ENCODE results near the gene MIAT.
"Not testable (repeated sequence)": the region's sequence is repeated elsewhere in the genome, so short reads cannot be mapped to it uniquely, and the experiment has no call there.

The MIAT gene

DNA sequence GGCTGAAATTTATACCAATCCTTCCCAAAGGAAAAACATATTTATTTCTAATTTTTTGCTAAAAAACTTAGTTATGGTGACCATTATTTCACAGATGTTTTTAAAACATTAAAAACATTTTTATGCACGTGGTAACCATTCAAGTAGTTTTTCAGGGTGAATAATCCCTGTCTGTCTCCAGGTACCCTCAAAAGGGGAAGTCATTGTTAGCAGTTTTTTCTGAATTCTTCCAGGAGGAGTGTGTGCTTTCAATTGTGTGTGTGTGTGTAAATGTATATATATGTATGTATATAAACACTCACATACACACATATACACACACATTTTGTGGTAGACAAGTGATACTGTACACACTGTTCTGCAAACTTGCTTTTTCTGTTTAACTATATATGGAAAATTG, 43.9 kb downstream of the MIAT start:
- DNase-seq = no peak

DNA sequence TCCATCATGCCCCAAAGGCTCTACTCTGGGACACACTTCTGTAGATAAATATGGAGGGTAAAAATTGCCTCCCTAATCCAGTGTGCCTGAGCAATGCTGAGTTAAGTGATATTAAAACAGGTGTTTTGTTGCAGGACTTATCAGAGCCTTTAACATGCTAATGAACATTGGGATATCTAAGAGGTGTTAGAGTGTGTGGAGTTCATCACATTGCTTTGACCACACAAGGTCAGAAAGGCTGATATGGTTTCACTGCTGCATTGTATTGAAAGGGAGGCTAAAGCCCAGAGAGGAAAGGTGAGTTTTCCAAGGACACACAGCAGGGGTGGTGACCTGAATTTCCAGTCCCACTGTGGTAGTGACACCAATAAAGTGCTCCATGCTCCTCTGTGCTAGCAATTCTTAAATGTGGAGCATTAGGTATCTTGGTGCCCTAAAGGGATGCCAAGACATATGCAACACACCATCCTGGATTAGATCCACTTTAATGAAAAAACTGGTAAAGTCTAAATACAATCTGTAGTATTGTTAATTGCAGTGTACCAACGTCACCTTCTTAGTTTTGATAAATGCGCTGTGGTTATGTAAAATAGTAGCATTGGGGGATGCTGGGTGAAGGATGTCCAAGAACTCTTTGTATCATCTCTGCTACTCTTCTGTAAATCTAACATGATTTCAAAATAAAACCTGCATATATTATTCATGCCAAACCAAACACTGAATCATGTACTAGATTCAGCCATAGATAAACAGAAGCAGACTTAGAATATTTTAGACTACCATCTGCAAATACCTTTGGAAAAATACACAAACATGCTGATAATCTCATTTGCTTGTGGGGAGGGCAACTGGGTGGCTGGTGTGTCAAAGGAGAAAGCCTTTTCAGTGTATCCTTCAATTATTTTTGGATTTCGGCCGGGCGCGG, 45.8 kb downstream of the MIAT start:
- no peak for DNase-seq

DNA sequence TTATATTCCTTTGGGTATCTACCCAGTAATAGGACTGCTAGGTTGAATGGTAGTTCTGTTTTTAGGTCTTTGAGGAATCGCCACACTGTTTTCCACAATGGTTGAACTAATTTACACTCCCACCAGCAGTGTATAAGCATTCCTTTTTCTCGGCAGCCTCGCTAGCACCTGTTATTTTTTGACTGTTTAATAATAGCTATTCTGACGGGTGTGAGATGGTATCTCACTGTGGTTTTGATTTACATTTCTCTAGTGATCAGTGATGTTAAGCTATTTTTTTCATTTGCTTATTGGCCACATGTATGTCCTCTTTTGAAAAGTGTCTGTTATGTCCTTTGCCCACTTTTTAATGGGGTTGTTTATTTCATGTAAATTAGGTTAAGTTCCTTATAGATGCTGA, 48.0 kb downstream of the MIAT start:
- DNase-seq = not testable (repeated sequence)

DNA sequence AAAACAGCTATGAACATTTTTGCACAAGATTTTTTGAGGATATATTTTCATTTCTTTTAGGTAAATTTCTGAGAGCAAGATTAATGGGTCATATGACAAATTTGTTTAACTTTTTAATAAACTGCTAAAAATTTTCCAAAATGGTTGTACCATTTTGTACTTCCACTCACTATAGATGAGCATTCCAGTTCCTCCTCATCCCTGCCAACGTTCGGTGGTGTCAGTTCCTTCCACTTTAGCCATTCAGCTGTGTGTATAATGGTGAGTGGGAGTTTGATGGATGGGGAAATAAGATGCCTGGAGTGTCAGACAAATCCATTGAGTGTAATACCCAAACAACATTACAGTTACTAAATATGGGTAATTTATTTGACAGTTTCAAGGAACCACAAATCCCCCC, 49.7 kb downstream of the MIAT start:
- no peak for DNase-seq

DNA sequence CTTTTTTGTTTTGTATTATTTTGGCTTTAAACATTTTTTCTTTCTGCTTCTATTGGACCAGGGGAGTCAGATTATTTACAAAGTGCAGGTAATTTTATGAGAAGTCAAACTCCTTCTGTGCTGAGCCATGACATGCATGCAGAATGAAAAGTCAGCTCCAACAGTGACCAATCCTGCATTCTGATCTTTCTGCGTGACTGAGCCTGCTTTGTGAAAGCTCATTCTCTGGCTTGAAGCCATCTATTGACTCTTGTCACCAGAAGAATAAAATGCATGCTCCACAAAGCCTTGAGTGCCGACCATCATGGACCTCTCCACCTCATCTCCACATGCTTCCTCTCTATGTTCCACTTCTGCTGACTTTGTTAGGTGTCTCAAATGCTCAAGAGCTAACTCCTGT, 50.2 kb downstream of the MIAT start:
- DNase-seq = no peak

DNA sequence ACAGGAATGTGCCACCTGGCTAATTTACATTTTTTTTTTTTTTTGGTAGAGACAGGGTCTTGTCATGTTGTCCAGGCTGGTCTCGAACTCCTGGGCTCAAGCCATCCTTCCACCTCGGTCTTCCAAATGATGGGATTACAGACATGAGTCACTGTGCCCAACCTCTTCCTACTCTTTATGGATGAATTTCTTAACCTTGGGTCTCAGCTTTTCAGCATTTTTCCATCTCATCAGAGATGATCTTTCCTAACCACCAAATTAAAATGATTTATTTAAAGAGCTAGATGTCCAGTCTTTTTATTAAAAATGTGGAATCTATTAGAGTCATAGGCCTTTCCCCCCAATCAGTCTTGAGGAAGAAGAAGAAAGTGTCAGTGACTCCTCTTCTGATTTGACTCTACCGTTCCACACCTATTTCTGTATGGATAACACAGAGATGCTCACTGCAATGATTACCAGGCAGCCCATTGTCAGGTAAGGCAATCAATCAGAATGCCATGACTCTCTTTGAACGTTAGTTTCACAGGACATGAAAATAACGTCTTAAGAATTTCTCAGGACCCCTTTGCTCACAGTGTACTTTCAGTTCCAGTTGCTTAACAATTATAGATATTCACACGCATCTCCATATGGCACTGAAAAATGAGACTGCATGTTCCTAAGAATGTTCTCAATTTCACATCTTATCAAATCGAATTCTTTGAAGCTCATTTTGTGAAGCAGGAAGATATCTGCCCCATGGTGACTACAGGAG, 51.0 kb downstream of the MIAT start:
- DNase-seq = no peak

DNA sequence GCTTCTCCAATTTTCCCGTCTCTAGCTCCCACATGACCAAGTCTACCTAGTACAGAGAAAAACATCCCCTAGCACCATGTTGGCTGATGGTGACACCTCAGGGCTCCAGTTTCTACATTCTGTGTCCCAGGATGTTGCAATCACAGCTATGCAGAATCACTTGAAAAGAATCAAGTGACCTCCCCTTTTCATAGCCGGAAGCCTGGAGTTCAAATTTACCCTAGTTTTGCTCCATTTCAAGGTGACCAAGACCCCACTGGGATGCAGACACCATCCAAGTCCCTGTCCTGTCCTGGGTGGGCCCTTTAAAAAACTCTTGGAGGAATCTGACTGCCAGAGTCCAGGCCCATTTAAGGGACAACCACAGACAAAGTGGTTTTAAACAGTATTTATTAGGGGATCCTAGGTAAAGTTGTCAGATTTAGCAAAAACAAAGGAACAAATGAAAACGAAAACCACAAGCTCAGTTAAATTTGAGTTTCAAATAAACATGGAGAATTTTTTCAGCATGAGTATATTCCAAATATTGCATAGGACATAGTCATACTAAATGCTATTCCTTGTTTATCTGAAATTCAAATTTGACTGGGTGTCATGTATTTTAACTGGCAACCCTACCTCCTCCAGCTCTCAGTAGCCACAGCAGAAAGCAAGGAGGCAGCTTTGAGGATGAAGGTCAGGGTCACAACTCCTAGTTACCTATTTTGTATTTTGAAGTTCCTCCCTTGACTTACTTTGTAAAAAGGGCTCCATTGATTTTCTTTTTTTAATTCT, 52.4 kb downstream of the MIAT start:
- DNase-seq = no peak

DNA sequence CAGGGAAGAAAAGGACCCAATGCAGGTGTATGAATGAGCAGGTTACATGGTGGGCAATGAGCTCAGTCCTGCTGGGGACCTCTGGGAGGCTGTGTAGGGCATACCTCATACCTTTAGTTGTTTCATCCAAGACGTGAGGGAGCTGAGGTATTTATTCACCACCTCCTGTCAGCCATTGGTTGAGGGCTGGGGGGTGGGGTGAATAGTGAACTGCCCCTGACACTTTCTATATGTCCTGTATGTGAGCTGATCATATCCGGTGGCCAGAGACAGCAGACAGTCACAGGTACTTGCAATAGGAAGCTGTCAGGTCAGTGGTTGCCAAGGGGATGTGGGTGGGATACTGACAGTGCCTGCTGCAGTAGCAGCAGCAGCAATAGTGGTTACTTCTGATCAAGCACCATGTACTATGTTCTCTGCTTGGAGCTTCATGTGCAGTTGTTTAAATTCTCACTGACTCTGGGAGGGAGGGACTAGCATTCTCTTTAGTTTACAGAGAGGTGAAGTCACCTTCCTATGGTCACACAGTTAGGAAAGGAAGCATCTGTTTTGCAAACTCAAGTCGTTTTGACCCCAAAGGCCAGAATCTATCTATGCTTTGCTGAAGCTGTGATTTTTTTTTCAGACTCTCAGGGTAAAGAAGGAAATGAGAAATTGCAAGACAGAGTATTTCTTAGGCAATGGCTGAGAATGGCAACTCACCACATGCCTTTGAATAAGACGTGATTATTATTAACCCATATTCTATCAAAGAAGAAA, 54.0 kb downstream of the MIAT start:
- no peak for DNase-seq

DNA sequence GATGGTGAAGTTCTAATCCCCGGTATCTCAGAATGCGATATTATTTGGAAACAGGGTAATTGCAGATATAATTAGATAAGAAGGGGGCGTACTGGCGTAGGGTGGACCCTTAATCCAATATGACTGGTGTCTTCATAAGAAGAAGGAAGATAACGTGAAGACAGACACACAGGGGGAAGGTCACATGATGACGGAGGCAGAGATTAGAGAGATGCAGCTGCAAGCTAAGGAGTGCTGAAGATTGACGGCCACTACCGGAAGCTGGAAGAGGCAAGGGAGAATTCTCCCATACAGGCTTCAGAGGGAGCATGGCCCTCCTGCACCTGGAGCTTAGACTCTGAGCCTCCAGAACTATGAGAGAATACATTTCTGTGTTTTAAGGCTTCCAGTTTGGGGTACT, 54.8 kb downstream of the MIAT start:
- DNase-seq = no peak

DNA sequence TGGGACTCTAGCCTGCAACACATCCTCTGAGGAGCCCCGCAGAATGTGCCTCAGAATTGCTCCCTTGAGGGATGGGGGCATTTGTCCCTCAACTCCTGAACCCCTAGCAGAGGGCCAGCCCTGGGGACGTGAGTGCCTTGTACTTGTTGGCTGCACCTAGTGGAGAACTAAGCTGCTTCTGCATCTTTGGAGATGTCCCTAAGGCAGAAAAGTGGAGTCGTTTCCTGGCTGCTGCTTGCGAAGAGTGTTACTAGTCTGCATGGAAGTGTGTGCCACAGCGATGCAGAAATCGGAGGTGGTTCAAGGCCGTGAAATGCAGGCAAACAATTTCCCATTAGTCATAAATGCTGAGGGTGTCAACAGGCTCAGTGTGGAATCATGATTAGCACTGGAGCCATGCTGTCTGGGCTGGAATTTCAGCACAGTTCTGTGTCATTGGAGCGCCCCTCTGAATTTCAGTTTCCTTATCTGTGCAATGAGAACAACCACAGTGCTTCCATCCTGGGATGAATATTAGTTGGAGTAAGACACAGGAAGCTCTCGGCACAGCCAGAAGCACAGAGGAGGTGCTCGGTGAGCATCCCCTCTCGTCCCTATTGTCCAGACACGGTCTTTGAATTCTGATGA, 56.5 kb downstream of the MIAT start:
- no peak for DNase-seq

DNA sequence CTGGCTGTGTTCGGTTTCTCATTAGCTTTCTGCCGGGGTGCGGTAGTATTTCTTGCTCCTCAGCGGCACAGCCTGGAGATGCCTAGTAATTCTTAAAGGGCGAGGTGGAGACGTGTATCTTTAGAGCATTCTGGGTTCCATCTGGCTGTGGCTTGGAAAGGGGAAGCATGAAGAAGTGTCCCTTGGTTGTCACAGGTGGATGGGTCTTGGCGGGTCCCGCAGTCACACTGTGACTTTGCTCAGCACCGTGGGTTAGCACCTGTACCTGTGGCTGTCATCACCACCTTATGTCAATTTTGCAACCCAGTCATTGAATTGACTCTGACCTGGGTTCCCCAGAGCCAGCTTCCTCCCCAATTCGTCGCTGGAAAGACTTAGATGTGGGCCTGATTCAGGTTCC, 57.6 kb downstream of the MIAT start:
- no peak for DNase-seq

DNA sequence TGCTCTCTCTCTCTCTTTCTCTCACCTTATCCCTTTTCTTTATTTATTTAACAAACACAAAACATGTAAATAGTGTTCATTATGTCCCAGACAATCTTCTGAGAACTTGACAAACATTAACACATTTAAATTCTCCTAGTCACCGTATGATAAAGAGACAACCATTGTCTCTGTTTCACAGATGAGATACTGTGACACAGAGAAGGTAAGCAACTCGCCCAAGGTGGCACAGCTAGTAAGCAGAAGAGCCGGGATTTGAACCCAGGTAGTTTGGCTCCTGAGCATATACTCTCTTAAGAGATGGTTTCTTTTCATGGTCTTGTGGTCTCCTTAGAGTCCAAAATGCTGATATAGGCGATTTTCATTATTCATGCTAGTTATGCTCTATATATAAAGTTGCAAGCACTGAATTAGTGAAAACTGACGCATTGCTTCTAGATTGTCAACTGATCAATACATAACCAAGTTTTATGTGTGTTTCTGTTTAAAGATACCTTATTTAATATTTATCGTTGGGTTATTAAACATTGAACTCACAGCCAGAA, 58.1 kb downstream of the MIAT start:
- no peak for DNase-seq

DNA sequence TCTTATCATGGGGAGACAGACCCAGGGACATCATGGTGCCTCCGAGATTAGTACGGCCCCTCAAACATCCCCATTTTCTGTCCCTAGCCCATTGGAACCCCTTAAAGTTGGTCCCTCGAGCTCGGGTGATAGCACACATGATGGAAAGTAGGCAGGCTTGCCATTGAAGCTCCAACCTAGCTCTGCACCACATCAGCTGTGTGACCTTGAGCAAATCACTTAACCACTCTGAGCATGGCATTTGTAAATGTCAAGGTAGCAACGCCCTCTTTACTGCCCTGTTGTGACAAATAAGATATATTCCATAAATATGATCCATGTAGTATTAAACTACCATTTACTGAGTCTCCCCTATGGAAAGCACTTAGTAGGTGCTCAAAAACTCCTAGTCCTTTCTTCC, 61.1 kb downstream of the MIAT start:
- no peak for DNase-seq

DNA sequence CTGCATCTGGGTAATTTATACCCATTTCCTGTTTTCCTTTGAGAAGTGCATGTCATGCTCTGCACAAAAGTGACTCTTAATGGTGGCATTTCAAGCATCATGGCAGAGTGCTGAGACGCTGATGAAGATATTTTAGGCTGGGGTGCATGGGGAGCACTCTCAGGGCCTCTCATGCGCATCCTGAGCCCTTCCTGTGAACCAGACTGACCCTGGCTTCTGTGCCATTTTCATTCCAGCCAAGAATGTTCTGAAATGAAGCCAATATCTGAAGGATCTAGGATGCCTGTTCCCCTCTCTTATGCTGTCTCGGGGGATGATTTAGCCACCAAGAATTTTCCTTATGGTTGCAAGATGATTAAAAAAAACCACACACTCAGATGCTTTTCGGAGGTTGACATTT, 61.5 kb downstream of the MIAT start:
- DNase-seq = no peak

DNA sequence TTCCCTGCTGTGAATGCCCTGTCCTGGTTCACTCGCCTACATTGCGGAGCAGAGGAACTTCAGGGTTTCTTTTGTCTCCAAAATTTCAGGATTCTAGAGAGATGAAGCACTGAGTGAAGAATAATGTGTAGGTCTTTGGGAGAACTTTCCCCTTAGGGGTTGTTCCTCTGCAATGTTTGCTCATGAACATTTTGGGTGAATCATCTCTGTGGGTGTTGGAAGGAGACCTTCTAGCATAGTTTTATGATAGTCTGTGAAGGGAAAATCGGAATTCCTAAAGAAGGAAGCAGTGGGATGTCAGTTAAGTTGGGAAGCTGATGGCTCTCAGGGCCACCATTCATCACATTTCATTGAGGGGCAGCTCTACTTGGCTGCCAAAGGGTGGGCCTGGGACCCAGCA, 64.8 kb downstream of the MIAT start:
- no peak for DNase-seq

DNA sequence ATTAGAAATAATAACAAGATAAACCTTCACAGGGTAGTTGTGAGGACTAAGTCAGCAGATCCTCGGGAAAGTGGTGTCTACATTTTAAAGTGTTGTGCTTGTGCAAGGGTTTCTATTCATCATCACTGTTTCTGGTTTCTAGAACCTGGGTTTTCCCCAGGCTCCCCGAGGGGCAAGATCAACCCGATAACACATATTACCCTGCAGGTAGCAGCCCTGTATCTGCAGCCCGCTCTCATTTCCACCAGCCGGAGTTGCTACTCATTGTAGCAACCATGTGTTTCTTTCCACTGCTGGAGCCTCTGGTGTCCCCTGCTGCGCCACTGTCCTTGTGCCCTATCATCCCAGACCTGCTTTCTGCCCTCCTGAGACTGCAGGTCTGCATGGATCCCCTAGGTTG, 67.0 kb downstream of the MIAT start:
- no peak for DNase-seq

DNA sequence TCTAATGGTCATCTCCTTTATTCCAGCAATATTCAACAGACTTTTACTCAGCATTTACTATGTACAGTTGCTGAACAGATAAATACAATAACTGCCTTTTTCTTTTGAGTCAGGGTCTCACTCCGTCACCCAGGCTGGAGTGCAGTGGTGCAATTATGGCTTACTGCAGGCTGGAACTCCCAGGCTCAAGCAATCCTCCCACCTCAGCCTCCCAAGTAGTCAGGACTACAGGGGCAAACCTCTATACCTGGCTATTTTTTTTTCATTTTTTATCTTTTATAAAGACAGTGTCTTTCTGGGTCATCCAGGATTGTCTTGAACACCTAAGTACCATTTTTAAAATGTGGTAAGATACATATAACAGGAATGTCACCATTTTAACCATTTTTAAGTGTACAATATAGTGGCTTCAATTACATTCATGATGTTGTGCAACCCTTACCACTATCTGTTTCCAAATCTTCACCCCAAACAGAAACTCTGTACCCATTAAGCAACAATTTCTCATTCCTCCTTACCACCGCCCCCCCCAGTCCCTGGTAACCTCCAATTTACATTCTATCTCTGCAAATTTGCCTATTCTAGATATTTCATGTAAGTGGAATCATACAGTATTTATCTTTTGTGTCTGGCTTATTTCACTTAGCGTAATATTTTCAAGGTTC, 67.8 kb downstream of the MIAT start:
- DNase-seq = no peak

Data from NCI-H2107 (cell line).